HG03520 (cell line): Measurements from ENCODE around the gene ANKRD31.
"Not testable (repeated sequence)": the region's sequence is repeated elsewhere in the genome, so short reads cannot be mapped to it uniquely, and the experiment has no call there.

ENCODE experiments used
- ATAC-seq: cut with Tn5 transposase; IDR thresholded peaks from one replicate; pipeline ENCODE4 v1.9.1; 2021; ENCODE audit warnings: mild to moderate bottlenecking, moderate library complexity; ENCODE audit not compliant: unreplicated experiment

Gene ANKRD31

DNA sequence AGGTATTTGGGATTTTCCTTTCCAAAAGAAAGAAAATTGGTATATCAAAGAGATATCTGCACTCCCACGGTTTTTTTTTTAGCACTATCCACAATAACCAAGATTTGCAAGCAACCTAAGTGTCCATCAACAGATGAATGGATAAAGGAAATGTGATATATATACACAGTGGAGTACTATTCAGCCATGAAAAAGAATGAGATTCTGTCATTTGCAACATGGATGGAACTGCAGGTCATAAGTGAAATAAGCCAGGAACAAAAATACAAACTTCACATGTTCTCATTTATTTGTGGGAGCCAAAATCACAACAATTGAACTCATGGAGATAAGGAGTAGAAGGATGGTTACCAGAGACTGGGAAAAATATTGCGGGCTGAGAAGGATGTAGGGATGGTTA lies 9.8 kb downstream of the ANKRD31 start:
- ATAC-seq = no peak

GRCh38 chr5:75225506-75225905 lies 11.2 kb downstream of the ANKRD31 start:
- no peak for ATAC-seq

GRCh38 chr5:75220787-75221186 lies 15.9 kb downstream of the ANKRD31 start:
- not testable (repeated sequence) for ATAC-seq

- ATAC-seq = no peak
These were observed 21.8 kb downstream of the ANKRD31 start for GRCh38 chr5:75214928-75215327.

- no peak for ATAC-seq
These were observed 22.3 kb downstream of the ANKRD31 start for GRCh38 chr5:75214409-75214808.

GRCh38 chr5:75203604-75204003 lies 33.1 kb downstream of the ANKRD31 start:
- no peak for ATAC-seq

DNA sequence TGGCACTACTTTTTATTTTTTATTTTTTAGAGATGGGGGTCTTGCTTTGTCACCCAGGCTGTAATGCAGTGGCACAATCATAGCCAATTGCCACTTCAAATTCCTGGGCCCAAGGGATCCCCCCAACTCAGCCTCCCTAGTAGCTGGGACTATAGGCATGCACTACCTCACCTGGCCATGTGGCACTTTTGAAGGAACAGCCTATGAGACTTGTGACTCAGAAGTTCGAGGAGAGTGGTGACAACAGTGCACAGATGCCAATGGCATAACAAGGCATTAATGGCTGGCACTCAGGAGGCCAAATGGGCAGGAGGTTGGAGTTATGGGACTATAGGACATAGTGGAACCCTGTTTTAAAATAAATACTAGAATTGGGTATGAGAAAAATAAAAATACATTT lies 33.7 kb downstream of the ANKRD31 start:
- ATAC-seq = no peak

DNA sequence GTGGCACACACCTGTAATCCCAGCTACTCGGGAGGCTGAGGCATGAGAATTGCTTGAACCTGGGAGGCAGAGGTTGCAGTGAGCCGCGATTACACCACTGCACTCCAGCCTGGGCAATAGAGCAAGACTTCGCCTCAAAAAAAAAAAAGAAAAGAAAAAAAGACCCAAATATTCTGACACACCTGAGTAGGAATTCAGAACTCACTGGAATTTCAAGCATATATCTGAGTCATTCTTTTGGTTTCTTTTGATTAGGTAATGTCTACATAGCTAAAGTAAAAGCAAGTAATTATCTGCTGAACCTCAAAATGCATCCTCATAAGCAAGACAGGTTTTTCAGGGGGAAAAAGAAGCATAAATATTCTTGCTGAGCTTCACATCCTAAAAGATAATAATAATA lies 35.9 kb downstream of the ANKRD31 start:
- ATAC-seq = no peak

DNA sequence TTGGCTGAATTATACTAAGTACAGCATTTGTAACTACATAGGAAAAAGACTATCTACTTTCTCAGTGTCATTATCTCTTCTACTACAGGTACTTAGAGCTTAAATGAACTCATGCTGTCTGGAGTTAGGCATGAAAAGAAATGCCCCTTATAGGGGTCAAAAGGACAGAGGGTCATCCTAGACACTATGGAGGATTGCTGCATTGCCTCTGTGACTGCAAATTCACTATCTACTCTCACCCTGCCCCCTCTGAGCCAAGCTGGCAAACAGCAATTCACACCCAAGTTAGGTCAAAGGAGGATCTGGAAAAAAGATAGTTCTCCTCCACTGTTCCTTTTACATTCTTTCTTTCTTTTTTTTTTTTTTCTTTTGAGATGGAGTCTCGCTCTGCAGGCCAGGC lies 36.7 kb downstream of the ANKRD31 start:
- no peak for ATAC-seq

GRCh38 chr5:75199071-75199470 lies 37.6 kb downstream of the ANKRD31 start:
- ATAC-seq = no peak

GRCh38 chr5:75197745-75198144 lies 38.9 kb downstream of the ANKRD31 start:
- ATAC-seq = no peak

GRCh38 chr5:75192804-75193203 lies 43.9 kb downstream of the ANKRD31 start:
- ATAC-seq = no peak

DNA sequence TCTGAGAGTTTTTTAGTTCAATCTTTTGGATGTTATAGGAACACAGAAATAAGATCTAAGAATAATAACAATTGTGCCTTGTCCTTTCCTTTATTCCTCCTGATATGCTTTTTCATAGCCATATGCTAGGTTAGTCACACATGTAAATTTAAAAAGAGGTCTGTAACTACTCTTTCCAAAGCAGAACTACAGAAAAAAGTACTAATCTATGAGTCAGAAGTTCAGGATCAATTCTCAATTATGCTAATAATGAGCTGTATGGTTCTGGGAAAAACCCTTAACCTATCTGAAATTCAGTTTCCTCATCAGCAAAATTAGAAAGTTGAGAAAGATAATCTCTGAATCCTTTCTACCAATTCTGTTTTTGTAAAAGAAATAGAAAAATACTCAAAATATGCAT lies 44.4 kb downstream of the ANKRD31 start:
- no peak for ATAC-seq

DNA sequence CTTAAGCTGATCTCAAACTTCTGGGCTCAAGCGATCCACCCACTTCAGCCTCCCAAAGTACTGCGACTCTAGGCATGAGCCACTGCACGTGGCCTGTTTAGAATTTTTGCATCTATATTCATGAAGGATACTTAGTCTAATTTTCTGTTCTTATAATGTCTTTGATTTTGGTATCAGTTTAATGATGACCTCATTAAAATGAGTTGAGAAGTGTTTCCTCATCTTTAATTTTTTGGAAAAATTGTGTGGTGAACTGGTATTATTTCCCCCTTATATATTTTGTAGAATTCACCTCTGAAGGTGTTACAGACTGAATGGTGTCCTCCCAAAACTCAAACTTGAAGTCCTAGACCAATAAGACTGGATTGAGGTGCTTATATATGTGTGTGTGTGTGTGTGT lies 46.5 kb downstream of the ANKRD31 start:
- no peak for ATAC-seq

DNA sequence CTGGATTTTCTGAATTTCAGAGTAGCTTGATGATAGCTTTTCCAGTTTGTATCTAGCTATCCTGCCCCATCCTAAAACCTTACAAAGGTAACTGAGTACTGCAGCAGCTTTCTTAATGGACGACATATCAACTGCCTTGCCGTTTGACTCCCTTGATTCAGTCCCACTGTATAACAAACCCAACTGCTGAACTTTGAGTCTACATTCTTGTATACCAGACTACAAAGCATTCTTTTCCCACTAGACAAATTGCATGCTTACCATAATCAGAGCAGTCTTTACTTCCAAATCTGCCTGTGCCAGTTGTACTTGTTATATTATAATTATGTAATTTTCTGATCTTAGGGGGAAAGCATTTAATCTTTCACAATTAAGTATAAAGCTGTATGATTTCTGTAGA lies 47.3 kb downstream of the ANKRD31 start:
- ATAC-seq = no peak

DNA sequence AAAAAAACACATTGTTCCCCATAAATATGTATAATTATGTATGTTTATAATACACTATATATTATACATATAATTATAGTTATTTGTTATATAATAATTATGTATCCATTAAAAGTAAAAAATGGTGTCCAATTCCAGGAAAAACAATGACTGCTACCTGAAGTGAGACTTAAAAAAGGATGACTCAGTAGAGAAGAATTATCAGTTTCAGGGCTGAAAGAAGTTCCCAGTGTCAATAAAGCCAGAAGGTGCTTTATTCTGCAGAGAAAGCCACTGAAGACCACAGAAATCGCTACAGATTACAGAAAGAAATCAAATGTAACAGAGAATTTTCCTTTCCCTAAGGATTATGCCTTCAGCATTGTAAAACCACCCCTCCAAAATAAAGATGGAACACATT lies 50.9 kb downstream of the ANKRD31 start:
- ATAC-seq = no peak

DNA sequence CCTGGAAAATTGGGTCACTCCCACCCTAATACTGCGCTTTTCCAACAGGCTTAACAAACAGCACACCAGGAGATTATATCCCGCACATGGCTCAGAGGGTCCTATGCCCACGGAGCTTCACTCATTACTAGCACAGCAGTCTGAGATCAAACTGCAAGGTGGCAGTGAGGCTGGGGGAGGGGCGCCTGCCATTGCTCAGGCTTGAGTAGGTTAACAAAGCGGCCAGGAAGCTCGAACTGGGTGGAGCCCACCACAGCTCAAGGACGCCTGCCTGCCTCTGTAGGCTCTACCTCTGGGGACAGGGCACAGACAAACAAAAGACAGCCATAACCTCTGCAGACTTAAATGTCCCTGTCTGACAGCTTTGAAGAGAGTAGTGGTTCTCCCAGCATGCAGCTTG lies 60.7 kb downstream of the ANKRD31 start:
- ATAC-seq = not testable (repeated sequence)

DNA sequence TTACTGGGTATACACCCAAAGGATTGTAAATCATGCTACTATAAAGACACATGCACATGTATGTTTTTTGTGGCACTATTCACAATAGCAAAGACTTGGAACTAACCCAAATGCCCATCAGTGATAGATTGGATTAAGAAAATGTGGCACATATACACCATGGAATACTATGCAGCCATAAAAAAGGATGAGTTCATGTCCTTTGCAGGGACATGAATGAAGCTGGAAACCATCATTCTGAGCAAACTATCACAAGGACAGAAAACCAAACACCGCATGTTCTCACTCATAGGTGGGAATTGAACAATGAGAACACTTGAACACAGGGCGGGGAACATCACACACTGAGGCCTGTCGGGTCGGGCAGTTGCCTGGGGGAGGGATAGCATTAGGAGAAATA lies 61.8 kb downstream of the ANKRD31 start:
- ATAC-seq = not testable (repeated sequence)

- no peak for ATAC-seq
These were observed 67.2 kb downstream of the ANKRD31 start for GRCh38 chr5:75169516-75169915.

- ATAC-seq = no peak
These were observed 68.5 kb downstream of the ANKRD31 start for GRCh38 chr5:75168026-75168735.

- no peak for ATAC-seq
These were observed 69.3 kb downstream of the ANKRD31 start for GRCh38 chr5:75167345-75167744.

DNA sequence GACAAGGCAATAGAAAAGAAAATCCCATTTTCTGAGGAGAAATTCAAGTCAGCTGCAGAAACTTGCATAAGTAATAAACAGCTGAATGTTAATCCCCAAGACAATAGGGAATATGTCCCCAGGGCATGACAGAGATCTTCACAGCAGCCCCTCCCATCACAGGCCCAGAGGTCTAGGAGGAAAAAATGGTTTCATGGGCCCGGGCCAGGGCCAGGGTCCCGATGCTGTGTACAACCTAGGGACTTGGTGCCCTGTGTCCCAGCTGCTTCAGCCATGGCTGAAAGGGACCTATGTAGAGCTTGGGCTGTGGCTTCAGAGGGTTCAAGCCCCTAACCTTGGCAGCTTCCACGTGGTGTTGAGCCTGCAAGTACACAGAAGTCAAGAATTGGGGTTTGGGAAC lies 75.2 kb downstream of the ANKRD31 start:
- not testable (repeated sequence) for ATAC-seq

GRCh38 chr5:75156585-75156984 lies 80.1 kb downstream of the ANKRD31 start:
- ATAC-seq = no peak
